NCI-H2107 treated with DMSO at 0.1 percent for 48 hours (cell line): ENCODE results near the gene CPZ.

Experiments
- DNase-seq: peaks from one replicate; lab custom pipeline; 2025; ENCODE audit not compliant: unreplicated experiment; lab: John Stamatoyannopoulos, UW

CPZ gene

GRCh38 chr4:8579526-8580320, 12.8 kb upstream of the CPZ start:
- no peak for DNase-seq

DNA sequence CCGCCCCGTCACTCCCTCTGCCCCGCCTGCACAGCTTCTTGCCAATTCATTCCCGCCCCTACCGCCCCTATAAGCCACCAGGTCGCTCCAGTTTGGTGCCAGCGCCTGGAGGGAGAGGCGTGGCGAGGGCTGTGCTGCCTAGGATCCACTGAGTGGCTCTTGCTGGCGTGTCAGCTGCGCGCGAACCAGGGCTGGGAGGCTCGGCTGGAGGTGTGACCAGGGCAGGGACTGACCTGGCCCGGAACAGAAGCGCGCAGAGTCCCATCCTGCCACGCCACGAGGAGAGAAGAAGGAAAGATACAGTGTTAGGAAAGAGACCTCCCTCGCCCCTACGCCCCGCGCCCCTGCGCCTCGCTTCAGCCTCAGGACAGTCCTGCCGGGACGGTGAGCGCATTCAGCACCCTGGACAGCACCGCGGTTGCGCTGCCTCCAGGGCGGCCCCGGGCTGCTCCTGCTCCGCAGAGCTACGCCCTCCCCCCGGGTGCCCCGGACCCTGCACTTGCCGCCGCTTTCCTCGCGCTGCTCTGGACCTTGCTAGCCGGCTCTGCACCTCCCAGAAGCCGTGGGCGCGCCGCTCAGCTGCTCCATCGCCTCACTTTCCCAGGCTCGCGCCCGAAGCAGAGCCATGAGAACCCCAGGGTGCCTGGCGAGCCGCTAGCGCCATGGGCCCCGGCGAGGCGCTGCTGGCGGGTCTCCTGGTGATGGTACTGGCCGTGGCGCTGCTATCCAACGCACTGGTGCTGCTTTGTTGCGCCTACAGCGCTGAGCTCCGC, 12.1 kb upstream of the CPZ start, which contains the start of gene GPR78:
GPR78 (plus strand) TSS at position 72 of the 773 bp plus-strand sequence; CDS start at position 663, 591 bp downstream.
- no peak for DNase-seq

DNA sequence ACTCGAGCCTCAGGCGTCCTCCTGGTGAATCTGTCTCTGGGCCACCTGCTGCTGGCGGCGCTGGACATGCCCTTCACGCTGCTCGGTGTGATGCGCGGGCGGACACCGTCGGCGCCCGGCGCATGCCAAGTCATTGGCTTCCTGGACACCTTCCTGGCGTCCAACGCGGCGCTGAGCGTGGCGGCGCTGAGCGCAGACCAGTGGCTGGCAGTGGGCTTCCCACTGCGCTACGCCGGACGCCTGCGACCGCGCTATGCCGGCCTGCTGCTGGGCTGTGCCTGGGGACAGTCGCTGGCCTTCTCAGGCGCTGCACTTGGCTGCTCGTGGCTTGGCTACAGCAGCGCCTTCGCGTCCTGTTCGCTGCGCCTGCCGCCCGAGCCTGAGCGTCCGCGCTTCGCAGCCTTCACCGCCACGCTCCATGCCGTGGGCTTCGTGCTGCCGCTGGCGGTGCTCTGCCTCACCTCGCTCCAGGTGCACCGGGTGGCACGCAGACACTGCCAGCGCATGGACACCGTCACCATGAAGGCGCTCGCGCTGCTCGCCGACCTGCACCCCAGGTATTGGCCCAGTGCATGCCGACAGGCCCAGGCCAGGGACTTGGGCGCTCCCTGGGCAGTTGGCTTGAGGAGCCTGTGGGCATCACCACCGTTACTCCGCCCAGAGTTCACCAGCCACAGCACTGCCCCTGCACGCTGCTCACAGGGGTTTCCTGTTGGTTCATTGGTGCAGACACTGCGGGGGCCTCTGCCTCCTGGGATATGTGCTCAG, 11.3 kb upstream of the CPZ start:
- DNase-seq, result no peak

DNA sequence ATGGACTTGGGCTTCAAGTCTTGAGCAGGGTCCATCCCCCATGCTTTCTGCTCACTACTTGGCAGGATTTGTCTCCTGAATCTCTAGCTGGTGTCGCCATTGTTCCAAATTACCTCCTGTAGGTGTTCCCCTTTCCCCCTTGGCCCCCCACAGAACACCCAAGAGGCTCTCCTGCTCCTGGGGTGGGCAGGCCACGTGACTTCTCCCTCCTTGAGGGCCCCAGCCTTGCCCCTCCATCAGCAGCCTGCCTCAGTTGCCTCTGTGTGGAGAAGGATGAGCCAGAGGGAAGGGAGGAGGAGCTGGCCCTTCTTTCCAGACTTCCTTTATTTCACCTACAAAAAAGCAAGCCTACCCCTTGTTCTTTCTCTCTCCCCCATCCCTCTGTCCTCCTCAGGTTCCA, 10.5 kb upstream of the CPZ start:
- DNase-seq, result no peak

- no peak for DNase-seq
These were observed 10.1 kb upstream of the CPZ start for GRCh38 chr4:8582436-8582835.

GRCh38 chr4:8582941-8583654, 9.5 kb upstream of the CPZ start:
- DNase-seq, result no peak

DNA sequence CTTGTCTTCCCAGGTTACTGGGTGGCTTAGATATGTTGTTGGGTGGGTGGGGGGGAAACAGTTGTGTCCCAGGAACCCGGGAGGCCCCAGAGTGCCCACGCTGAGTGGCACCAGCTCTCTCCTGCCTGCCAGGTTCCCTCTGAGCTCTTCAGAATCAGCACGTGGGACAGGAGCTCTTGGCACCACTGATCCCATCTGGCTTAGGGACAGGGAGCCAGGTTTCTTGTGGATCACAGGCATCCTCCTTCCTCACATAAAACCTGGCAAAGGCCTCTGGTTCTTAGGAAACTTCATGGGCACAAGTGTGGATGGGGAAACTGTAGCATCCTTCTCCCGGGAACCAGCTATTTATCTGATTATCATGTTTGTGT, 8.9 kb upstream of the CPZ start:
- DNase-seq, result no peak

GRCh38 chr4:8585186-8585585, 7.4 kb upstream of the CPZ start:
- no peak for DNase-seq

- DNase-seq, result no peak
These were observed 6.8 kb upstream of the CPZ start for GRCh38 chr4:8585721-8586212.

DNA sequence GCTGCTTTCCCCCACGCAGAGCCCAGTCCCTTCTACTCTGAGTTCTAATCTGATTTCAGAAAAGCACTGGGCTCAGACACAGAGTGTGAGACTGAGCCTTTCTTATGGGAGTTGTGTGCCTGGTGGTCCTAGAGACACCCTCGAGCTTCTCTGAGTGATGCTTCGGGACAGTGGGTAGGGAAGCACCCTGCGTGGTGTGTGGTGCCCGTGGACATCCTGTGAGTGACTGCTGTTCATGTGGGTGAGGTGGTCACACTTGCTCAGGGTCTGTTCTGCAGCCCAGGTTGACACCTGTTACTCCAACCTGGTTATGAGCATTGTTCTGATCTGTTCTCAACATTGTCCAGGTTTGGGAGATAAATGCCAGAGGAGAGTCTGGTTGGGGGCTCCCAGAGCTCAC, 6.3 kb upstream of the CPZ start:
- no peak for DNase-seq

DNA sequence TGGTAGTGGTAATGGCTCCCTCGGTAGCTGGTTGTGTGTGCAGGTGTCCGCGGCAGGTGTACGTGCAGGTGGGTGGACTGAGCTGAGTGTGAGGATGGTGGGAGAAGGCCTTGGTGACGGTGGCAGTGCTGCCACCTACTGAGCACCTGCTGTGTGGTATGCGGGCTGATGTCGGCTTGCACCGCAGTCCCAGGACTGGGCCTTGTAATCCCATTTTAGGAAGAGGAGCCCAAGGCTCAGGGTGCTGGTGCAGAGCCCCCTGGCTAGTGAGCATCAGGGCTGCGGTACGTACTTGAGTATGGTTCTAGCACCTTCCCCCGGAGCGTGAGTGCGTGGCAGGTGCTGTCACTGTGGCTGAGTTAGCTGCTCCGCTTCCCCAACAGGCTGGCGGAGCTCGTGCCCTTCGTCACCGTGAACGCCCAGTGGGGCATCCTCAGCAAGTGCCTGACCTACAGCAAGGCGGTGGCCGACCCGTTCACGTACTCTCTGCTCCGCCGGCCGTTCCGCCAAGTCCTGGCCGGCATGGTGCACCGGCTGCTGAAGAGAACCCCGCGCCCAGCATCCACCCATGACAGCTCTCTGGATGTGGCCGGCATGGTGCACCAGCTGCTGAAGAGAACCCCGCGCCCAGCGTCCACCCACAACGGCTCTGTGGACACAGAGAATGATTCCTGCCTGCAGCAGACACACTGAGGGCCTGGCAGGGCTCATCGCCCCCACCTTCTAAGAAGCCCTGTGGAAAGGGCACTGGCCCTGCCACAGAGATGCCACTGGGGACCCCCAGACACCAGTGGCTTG, 5.7 kb upstream of the CPZ start:
- no peak for DNase-seq

DNA sequence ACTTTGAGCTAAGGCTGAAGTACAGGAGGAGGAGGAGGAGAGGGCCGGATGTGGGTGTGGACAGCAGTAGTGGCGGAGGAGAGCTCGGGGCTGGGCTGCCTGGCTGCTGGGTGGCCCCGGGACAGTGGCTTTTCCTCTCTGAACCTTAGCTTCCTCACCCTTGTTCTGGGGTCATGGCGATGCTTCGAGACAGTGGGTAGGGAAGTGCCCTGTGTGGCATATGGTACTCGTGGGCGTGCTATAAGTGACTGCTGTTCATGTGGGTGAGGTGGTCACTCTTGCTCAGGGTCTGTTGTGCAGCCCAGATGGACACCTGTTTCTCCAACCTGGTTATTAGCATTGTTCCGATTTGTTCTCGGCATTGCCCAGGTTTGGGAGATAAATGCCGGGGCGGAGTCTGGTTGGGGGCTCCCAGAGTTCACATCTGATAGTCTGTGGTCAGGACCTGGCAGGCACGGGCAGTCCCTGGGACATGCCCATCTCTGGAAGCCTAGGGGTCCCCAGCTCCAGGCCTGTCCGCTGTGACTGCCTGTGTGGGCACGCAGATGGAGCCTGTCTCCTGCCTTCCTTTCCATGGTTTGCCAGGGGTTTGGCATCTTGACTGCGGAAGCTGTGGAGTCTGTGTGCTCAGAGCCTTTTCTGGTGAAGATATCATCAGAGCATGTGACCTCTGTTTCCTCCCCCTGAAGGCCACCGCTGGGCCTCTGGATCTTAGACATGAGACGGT, 4.9 kb upstream of the CPZ start:
- no peak for DNase-seq

DNA sequence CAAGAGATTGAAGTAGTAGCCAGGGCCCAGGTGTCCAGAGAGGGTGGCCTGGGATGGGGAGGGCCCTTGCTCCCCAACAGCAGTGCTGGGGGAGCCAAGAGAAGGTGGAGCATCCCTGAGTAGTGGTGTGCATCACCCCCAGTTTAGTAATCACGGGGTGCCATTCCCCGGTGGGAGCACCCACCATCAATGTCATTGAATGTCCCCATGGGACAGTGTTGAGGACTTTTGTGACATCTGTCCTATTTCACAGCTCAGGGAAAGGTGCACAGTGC, 4.4 kb upstream of the CPZ start:
- DNase-seq, result no peak

GRCh38 chr4:8589336-8589735, 3.2 kb upstream of the CPZ start:
- no peak for DNase-seq

DNA sequence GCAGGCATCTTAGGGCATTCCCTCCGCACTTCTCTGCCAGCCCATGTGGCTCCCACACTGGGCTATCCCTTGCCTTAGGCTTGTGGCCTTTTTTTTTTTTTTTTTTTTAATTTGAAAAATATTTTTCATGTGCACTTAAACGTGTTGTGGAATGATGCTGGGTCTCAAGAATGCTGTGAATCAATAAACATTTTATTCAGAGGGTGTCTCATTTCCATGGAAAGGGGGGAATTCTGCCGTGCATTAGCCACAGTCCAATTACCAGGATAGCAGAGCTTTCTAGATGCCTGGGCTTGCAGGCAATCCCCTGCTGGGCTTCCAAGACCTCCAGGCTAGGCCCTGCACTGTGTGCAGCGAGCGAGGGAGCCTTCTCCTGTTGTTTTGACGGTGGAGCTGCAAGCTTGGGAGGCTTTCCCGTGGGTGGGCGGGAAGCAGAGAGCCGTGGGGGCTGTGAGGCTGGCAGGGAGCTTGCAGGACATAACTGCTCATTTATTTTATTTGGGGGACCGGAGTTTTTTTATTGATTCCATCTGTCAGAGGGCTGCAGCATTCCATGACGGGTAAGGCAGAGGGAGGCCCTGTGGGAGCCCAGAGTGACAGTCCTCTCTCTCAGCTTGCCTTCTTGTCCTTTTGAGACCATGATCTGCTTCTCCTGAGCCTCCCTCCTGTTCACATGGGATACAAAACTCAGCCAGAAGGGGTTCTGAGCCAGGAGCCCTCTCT, 2.6 kb upstream of the CPZ start:
- DNase-seq, result no peak

- no peak for DNase-seq
These were observed 2.1 kb upstream of the CPZ start for GRCh38 chr4:8590546-8590880.

- no peak for DNase-seq
These were observed 1.5 kb upstream of the CPZ start for GRCh38 chr4:8591114-8591513.

DNA sequence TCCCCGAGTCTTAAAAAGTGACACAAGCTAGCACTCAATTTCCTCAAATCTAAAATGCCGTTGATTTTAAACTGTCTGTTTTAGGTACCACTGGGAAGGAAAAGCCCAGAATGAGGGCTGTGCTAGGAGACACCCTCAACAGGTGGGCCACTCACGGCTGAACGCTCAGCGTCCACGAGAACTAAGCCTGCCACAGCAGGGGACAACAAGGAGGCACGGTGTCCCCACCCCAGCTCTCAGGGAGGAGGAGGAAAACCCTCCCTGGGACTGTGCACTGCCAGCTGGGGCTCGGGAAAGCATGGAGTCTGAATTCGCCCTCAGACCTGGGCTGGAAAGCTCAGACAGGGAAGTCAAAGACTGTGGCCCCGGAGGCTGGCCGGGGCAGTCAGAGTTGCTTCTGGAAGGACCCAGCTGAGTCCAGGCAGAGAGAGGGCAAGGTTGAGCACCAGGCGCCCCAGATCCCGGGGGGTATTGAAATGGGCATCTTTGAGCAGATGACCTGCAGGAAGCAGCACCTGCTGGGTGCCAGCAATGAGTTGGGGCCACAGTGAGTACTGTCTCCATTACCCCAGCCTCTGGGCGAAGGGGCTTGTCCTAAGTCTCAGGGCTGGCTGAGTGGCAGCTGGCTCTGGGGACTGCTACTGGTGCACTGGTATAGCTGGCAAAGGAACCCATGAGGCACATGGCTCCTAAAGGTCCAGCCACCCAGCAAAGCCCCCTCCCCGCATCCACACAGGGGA, 769 bp upstream of the CPZ start:
- DNase-seq, result no peak
